Islet of Langerhans (tissue), 1 donor: ENCODE data around the gene CDC20.
"Not testable (repeated sequence)": the region's sequence is repeated elsewhere in the genome, so short reads cannot be mapped to it uniquely, and the experiment has no call there.

Experiments
- FAIRE-seq: peaks from one replicate; lab custom pipeline; 2011; peaks lifted over from hg19 to GRCh38; lab: Jason Lieb, UNC

Gene CDC20

DNA sequence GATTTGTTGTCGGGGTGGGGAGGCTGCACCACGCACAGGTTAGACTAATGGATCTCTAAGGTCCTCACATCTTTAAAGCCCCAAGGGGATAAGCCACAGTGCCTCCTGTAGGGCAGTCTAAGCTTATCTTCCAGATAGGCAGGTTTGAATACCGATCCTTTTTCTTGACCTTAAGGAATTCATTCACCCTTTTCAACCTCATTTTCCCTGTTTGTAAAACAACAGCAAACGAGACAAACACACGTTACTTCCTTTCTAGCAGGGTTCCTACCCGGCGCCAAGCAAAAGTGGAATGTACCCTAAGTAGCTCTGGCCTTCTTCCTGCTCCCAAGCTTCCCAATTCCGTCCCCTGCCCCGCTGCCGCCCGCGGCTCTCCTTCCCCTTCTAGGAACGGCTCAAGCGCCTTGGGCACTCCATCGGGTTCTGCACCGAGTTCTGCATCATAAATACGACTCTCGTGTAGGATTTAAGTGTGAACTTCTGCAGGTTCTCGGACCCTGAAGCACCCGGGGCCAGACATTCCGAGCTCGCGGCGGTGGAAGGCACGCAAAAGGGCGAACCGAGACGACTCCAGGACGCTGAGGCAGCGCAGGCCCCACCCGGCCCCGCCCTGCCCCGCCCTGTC, 548 bp upstream of the CDC20 start:
- FAIRE-seq: no peak

DNA sequence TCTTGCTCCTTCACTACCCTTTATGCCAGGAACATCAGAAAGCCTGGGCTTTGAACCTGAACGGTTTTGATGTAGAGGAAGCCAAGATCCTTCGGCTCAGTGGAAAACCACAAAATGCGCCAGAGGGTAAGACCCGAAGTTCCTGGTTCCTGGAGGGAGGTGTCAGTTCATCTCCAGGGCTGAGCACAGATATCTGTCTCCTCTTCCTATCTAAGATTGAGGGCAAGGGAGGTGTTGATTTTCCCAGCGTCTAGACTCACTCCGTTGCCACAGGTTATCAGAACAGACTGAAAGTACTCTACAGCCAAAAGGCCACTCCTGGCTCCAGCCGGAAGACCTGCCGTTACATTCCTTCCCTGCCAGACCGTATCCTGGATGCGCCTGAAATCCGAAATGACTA, 915 bp downstream of the CDC20 start:
- FAIRE-seq: no peak

DNA sequence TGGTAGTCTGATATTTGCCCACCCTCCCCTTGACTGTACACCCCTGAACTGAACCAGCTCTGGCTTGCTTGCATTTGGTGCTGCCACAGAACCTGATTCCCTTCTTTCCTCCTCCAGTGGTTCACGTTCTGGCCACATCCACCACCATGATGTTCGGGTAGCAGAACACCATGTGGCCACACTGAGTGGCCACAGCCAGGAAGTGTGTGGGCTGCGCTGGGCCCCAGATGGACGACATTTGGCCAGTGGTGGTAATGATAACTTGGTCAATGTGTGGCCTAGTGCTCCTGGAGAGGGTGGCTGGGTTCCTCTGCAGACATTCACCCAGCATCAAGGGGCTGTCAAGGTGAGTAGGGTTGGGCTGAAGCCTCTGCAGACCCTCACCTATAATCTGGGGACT, 1.8 kb downstream of the CDC20 start:
- FAIRE-seq: no peak

DNA sequence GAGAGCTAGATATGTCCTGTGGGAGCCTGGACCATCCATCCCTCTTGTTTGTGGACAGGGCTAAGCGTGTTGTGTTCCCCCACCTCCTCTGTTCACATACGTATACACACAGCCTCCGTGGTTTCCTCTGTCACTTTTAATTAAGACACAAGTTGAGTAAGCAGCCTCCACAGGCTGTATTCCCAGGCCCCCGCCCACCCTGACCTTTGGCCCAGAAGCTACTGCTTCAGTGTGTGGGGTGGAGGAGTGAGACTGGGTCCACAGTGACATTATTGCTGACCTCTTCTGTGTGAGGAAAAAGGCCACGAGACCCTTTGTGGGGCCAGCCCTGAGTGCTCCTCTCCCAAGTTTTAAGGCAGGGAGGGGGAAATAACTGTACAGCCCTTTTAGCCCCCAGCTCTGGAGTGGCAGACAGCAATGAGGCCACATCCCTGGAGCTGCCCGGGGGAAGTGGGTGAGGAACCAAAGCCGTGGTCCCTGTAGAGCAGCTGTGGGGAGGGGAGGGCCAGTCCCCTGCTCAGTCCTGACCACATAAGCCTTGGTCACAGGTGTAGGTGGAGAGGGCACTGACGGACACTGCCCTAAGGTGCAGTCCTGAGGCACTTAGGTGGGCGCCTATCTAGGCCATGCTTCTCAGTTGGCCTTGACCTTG, 4.6 kb downstream of the CDC20 start:
- no peak for FAIRE-seq

DNA sequence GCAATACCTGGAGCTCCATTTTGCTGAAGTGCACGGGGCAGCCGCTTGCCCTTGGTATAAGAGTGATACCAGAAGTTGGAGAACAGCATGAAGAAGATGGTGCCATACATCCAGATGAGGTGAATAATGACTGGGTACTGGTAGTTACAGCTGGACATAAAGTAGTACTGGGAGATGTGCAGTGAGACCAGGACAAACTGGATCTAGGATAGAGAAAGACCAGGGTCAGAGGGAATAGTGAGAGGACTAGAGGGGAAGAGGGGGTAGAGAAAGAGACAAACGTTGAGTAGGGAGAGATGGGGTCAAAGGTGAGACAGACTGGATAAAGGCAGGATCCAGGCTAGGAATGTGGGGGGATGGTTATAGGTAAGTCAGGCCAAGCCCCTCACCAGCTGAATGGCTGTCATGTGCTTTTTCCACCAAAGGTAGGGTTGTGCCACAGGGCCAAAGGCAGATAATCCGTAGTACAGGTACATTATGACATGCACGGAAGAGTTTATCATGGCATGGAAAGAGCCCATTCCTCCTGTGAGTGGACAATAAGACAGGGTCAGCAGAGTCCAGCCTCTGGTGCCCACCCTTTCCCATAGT, 5.2 kb downstream of the CDC20 start:
- no peak for FAIRE-seq

DNA sequence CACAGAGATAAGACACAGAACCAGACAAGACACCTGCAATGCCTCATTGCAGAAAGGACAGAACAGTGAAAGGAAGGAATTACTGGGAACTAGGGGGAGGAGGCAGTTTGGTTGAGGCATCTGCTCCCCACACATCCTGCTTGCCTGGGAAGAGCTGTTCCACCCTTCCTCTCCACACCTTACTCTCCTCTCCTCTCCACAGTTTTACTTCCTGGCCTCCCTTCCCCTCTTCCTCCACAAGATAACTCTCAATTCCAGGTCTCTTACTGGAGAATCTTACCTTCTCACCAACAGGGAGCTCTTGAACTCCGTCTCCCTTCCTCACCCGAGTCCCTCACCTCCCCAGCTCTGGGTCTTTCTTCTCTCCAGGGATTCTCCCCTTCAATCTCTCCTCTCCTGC, 6.9 kb downstream of the CDC20 start:
- FAIRE-seq: no peak

DNA sequence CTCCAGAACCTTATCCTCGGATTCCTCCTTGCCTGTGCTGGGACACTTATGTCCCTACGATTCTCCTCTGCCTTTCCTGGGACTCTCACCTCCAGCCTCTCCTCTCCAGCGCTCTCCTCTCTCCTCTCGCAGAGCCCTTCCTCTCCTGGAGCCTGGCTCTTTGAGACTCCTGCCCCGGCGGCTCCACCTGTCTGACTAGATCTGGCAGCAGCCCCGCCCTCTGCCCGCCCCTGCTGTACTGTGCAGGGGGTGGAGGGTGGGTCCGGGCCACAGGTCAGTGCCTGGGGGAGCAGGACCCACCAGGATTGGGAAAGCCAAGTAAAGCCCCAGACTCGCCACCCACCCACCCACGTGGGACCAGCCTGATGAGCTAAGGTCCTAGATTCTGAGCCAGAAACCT, 7.4 kb downstream of the CDC20 start:
- FAIRE-seq: no peak

DNA sequence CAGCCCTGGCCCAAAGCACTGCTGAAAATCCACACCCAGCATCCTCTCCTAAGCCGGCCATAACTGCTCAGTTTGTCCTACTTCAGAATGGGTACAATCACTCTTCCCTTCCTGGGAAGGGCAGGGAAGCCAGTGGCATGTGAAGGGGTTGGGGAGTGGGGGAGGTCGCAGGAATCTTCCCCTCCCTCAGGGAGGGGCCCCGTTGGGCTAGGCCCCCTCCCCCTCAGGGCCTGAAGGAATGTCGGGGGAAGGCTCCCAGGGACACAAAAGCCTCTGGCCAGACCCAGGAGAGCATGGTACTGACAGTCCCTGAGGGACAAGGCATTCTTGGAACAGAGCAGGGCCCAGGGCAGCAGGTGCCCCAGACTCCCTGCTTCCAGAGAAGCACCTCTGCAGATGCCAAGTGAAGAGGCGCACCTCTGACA, 7.8 kb downstream of the CDC20 start:
- FAIRE-seq: no peak

DNA sequence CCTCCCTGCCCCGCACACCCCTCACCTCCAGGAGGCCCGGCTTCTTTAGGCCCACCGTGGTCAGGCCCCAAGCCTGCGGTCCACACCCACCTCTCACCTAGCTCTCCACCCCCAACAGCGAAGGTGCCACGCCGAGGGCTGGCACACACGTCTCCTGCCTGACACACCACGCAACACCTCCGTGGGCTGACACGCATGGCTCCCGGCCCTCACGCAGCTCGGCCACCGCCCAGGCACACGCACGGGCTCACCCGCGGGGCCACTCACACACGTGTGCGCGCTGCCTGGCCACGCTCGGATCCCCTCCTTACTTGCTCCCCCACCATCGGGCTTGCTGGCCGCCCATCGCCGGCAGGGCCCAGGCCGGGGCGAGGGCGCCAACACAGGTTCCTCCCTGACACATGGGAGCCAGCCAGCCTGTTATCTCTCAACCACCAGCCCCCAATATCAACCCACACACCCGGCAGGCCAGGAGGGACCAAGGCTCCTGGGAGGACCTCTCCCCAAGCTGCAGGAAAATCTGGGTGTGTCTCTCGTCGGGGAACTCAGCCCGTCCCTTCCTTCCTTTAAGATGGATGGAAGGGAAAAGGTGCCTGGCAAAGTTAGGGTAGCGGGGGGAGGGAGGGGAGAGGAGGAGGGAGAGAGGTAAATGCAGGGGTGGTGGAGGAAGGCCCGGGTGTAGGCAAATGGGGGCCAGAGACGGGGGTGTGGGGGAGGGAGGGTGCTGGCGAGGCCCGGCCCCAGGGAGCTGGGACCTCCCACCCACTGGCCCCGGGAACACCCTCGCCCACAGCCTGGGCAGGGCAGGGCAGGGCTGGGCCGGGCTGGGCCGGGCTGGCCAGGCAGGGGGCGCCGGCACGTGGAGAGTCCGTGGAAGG, 8.5 kb downstream of the CDC20 start:
- no peak for FAIRE-seq

DNA sequence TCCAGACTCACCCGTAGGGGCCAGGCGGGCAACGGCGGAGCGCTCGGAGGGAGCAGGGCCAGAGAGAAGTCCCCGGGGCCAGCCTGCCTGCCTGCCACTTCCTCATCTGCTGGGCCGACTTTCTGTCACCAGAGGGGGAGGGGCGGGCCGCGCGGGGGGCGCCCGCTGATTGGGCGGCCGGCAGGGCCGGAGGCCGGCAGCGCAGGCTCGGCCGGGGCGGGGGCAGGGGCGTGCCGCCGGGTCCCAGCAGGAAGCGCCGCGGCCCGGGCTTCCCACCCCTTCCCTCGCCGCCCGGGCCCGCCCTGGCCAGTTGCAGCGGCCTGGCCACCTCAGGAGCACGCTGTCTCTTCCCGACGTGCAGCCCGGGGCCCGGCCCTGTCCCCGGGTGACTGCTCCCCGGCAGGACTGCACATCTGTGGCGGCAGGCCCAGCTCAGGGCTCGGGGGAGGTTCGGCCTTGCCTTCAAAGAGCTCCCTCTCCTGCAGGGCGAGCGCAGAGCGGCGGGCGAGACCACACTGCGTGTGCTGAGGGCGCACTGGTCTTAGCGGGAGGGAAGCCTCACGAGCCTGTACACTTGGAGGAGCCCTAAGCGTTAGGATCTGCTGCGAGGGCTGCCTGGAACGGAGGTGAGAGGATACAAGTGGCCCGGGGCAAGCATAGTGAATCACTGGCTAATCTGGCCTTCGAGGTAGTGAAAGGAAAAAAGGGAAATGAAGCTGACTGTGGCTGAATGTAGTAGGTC, 9.3 kb downstream of the CDC20 start, which contains the start of gene ELOVL1:
ELOVL1 (minus strand) TSS at position 108 of the 742 bp plus-strand sequence. CDS start 2,402 bp downstream, outside the sequence.
- no peak for FAIRE-seq

DNA sequence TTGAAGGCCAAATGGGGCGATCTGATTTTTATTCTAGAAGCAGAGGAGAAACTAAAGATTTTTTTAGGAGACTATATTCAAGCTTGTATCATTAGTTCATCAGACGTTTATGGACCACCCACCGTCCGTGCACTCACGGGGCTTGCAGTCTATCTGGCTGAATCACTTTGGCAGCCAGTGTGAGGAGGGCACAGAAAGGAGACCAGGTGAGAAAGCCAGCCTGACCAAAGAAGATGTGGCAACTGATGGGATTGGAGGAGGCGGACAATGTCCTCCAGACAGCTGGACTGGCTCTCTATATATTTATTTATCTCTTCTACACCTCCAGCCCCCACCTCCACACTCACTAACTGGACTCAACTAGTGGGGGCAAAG, 9.9 kb downstream of the CDC20 start:
- no peak for FAIRE-seq

DNA sequence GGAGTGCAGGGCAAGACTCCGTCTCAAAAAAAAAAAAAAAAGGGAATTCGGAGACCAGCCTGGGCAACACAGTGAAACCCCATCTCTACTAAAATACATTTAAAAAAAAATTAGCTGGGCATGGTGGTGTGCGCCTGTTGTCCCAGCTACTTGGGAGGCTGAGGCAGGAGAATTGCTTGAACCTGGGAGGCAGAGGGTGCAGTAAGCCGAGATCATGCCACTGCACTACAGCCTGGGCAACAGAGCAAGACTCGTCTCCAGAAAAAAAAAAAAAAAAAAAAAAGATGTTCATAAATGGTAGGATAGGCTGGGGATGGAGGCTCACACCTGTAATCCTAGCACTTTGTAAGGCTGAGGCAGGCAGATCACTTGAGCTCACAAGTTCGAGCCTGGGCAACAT, 11.0 kb downstream of the CDC20 start:
- not testable (repeated sequence) for FAIRE-seq

DNA sequence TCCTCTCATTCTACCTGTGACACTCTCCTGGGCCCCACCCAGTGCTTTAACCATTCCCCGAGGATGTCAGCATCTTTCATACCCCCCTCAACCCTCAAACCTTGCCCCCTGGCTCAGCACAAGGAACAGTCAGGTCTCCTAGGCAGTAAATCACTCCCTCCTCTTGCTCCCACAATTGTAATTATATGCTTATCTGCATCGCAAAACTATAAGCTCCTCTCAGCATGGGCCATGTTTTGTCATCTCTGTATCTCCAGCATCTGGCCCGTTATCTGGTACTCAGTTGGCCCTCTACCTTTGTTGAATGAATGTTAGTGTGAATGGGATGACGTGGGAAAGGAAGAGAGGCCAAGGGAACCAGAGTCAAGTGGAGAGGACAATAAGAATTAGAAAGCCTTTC, 11.8 kb downstream of the CDC20 start:
- no peak for FAIRE-seq

DNA sequence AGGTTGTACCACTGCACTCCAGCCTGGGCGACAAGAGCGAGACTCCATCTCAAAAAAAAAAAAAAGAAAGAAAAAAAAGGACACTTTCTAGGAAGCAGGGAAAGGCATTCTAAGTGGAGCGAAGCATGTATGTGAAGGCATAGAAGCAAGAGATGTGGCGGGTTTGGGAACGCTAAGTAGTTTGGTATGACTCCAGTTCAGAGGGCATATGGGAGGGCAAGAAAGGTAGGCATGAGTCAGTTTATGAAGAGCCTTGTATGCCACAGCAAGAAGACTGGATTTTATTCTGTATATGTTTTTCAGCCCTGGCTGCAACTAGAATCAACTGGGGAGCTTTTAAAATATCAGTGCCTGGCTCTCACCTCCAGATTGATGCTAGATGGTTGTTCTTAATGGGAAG, 13.4 kb downstream of the CDC20 start:
- no peak for FAIRE-seq

DNA sequence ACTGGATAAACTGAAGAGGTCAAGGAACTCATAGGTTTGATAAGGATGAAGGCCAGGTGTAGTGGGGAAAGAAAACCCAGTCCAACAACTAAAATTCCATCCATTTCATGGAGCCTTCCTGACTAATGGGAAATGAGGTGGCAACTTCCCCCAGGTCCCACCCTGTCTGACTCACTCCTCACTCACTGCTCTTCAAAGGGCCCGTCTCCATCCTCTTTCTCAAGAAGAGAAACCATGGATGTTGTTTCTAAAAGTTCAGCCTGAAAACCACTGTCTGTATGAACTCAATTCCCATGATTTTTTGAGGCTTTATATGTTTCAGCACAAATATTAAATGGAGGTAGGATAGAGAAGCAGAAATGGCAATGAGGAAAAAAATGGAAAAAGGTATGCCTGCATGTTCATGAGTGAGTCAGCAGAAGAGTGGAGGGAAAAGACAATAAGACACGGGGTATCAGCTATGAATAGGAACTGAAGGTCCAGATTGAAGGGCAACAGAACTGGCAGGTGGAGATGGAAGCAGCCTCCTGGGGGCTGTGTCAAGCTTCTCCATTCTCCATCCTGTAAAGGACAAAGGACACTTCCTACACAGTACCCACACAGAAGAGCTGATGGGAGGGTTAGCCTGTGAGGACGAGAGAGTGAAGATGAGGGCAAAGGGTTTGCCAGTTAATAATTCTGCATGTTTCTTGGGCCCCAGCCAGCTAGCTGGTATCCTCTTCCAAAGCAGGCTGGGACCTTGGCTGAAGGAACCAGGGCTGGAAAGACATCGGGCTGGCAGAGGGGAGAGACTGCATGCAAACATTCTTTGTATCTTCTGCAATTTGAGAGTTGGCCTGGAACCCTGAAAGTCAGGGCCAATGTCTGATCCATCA, 14.5 kb downstream of the CDC20 start:
- no peak for FAIRE-seq

DNA sequence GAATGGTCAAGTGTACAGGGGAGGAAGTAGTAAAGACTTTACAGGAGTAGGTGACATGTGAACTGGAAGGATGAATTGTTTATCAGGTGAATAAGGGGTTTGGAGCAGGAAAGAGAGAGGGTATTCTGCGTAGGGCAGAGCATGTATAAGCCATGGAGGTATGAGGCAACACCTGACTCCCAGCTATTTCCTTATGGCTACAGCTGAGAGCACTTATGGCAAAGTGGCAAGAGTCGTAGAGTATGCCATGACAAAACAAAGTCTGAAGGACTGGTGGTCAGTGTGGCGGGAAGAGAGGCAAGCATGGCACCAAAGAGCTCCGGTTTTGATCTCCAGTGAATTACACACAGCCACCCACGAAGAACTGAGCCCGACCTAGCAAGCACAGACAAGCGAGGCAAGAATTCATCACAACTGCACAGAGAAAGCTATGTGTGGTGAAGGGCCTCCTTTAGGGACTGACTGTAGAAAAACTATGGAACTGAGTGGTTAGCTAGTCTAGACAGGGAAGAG, 18.0 kb downstream of the CDC20 start:
- FAIRE-seq: no peak

DNA sequence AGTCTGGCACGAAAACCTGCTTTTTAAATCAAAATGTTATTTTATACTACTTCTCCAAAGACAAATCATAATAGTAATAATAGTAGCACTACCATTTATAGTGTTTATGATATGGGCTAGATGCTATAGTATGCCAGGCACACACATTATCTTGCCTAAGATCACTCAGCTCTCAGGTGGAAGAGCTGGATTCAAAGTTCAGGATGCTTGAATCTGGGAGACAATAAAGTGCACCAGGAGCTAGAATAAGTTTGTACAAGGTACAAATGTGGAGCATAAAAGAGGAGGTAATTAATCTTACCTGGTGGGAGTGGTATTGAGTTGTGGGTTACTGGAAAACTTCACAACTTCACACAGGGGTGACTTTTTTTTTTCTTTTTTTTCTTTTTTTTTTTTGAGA, 19.1 kb downstream of the CDC20 start:
- FAIRE-seq: no peak

DNA sequence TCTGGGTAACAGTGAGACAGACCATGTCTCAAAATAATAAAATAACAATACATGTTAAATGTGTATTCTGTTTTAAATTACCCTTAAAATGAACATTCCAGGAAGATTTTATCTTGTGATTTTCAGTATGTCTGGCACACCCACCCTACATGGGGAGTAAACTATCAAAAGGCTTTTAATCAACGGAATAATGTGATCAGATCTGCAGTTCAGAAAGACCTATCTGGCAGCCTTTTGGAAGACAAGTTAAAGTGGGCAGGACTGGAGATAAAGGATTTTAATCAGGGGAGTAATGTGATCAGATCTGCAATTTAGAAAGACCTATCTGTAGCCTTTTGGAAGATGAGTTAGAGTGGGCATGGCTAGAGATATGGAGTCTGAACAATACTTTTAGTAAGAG, 20.7 kb downstream of the CDC20 start:
- no peak for FAIRE-seq

DNA sequence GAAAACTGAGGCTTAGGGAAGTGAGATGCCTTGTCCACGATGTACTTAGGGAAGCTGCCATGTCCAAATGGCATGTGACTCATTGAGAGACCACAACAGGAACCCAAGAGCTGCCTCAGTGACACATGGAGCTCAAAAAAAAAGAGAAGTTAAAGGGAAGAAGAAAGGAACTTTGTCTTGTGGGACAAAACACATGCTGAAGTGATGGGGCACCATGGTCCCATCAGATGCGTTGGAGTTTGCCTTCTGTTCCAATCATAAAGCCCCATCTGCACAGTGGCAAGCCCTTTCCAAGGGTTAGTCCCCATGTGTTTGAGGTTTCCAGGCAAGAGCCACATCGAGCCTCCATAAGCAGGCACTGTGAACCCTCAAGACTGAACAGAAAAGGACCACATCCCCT, 22.8 kb downstream of the CDC20 start:
- no peak for FAIRE-seq

DNA sequence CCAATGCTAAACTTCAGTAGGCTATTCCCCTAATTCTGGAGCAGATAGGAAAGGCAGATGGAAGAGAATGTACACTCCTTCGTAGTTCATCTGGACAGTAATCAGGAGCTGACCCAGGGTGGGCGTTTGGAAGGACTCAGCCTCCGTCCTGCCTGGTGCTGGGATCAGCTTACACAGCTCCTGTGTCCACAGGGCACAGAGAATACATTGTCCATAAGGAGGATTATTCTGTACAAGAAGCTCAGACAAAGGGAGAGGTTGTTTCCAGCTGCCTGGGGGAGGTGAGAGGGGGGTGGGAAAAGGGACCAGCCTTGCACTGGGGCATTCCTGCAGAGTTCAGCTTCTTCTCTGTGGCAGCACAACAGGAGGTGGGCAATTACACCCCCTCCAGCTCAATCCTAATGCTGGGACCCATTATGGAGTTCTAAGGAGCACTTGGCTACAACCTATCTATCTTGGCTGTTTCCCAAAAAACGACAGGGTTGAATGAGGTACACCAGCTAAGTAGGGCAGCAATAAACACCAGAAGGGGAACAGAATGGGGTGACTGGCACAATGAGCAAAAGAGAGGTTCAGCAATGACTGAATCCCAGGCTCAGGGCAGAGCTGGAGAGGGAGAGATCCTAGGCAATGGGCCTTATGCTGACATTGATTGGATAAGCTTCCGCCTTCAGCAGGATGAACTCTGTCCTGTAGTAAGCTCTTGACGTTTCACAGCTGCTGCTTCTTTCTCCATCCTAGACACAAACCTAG, 23.4 kb downstream of the CDC20 start:
- no peak for FAIRE-seq
